ENCODE data around the gene ELP1.

GRCh38 chr9:108836319-108836718 lies 97.6 kb downstream of the ELP1 start:
- TF ChIP-seq CTCF (IDR thresholded peaks at IDR 0.05; ENCODE audit: insufficient read depth, low read depth, low read length), result no peak
- no peak for TF ChIP-seq EZH2 (IDR thresholded peaks at IDR 0.05; ENCODE audit: insufficient read depth, low read length)
